ENCODE data around the gene IL7R.
"Not testable (repeated sequence)": the region's sequence is repeated elsewhere in the genome, so short reads cannot be mapped to it uniquely, and the experiment has no call there.

IL7R gene

DNA sequence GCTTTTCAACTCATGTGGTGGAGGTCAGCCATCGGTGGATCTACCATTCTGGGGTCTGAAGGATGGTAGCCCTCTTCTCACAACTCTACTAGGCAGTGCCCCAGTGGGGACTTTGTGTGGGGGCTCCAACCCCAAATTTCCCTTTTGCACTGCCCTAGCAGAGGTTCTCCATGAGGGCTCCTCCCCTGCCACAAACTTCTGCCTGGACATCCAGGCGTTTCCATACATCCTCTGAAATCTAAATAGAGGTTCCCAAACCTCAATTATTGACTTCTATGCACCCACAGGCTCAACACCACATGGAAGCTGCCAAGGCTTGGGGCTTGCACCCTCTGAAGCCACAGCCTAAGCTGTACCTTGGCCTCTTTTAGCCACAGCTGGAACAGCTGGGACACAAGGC lies 11.2 kb upstream of the IL7R start:
- DNase-seq: not testable (repeated sequence)

DNA sequence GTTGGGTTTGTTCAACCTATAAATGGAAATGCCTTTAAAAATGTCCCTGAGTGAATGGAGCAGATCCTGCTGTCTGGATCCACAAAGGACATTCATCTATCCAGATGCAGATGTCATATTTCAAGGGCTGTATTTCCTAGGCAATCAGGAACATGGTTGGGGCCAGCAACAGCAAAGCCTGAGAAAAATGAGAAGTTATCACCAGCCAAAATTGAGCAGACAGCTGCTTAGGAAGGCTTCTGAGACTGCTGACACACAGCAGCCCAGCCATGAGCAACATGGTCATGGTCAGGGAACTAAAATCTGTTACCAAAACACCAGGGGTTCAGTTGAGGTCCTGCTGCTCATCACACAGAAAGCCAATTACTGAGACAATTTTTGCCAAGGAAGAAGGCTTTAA lies 9.2 kb upstream of the IL7R start:
- DNase-seq: no peak

GRCh38 chr5:35847961-35848360 lies 8.7 kb upstream of the IL7R start:
- no peak for DNase-seq

- no peak for DNase-seq
Measured at GRCh38 chr5:35849860-35850259, 6.8 kb upstream of the IL7R start.

GRCh38 chr5:35850967-35851680 lies 5.6 kb upstream of the IL7R start:
- no peak for DNase-seq

DNA sequence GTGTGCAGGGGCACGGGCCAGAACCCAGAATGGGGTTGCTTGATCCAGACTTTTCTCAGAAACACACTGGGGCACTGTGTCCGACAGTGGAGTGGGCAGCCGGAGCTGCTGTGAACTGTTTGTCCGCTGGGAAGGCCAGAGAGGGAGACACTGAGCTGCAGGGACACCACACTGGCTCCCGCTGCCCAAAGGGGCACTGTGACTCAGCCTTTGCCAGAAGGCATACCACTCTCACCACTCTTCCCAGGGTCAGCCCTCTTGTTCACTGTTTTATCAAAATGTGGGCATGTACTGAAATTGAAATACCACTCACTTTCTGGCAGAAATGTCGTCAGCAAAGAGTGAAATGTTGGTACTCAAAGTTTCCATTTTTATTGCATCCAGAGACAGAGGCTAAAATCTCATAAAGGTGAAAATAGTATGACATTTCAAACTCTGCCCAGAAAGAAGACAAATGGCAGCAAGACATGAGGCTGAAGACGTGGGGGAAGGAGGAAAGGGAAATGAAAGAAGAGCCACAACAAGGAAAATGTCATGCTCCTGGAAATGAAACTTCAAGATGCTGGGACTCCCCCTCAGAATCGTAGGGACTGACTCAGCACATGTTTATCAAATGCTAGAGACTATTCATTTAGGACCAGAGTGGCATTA lies 4.5 kb upstream of the IL7R start:
- peak; percentile 65 for DNase-seq

DNA sequence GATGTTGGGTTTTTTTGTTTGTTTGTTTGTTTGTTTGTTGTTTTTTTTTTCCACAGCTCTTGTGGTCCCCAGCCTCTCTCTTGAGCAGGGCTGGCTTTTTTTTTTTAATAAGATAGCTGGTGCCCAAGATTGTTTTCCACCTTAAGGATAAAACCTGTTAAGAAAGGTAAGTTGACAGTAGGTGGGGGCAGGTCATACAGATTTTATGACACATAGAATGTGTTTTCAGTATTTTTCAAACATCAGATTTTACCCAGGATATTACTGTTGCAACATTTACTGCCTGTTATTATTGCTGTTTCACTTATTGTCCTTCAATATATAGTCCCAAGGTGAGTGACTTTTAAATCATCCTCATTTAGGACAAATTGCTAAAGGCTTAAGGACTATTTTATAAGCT lies 3.9 kb upstream of the IL7R start:
- no peak for DNase-seq

- peak; percentile 78 for DNase-seq
Measured at GRCh38 chr5:35853631-35854030, 3.1 kb upstream of the IL7R start.

- peak; percentile 66 for DNase-seq
Measured at GRCh38 chr5:35854248-35854647, 2.4 kb upstream of the IL7R start.

- DNase-seq: no peak
Measured at GRCh38 chr5:35855187-35855586, 1.5 kb upstream of the IL7R start.

DNA sequence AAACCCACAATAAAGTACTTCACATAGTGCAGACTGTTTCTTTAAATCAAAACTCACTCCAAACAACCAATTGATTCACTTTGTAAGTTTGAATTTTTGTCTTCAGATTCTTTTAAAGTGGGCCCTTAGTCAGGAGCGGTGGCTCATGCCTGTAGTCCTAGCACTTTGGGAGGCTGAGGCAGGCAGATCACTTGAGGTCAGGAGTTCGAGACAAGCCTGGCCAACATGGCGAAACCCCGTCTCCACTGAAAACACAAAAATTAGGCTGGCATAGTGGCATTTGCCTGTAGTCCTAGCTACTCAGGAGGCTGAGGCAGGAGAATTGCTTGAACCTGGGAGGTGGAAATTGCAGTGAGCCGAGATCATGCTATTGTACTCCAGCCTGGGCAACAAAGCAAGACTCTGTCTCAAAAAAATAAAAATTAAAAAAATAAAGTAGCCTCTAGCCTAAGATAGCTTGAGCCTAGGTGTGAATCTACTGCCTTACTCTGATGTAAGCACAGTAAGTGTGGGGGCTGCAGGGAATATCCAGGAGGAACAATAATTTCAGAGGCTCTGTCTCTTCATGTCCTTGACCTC lies 416 bp upstream of the IL7R start:
- not testable (repeated sequence) for DNase-seq

GRCh38 chr5:35857606-35858205 lies 1.0 kb downstream of the IL7R start:
- DNase-seq: no peak

GRCh38 chr5:35859101-35859661 lies 2.5 kb downstream of the IL7R start:
- no peak for DNase-seq

DNA sequence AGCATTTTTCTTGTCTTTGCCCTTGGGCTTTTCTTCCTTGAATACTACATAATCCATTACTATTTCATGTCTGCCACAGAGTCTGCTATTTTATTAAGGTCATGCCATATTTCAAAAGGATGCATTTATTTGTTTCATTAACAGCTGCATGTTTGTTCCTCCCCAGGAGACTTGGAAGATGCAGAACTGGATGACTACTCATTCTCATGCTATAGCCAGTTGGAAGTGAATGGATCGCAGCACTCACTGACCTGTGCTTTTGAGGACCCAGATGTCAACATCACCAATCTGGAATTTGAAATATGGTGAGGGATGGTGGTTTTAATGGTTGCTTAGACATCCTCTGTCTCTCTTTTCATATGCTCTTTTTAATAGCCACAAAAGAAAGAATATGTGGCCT lies 4.0 kb downstream of the IL7R start:
- DNase-seq: no peak

DNA sequence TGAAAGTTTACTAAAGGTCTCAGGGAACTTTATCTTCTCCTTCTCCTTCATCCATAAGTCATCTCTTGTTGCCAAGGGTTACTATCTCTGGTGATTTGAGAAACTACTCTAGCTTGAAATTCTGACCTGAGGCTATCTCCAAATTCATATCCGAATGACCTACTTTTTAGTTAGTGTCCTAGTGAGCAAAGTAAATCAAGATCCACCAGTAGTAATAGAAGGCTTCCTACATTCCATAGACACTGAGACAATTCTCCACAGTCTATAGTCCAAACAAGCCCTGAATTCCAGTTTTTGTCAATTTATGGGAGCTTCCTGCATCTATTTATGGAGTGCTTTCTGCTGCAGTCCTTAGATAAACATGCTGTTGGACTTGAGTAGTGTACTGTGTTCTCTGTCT lies 5.0 kb downstream of the IL7R start:
- no peak for DNase-seq

DNA sequence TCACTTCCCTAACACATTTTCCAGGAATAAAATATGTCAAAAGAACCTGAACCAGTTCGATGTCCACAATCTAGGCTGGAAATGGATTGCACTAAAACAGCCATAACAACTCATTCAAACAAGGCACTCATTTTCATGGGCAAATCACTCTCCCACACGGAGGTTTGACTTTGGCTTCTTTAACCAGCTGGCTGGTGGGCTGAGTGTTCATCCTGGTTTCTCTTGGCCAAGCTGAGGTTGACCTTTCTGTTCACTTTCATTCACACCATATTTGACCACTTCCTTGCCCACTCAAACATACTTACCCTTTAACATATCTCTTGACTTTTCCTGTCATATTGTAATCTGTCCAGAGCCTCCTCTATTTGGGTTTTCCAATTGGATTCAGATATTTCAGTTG lies 5.4 kb downstream of the IL7R start:
- no peak for DNase-seq

DNA sequence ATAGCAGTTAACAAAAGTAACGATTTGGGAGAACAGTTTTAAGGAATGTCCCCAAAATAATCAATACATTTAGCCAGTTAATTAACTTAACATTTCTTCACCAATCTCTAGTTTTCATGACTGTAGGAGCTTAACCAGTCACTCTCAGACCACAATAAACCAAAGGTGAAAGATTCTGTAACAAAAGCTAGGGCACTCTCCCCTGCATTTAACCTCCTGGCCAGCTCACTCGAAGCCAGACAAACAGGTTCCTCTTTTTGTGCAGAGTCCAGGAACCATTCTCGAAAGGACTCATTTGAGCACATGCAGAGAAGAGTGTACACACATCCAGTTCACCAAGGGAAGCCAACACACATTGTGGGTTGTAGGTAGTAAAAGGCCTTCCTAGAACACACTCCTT lies 6.5 kb downstream of the IL7R start:
- peak; percentile 41 for DNase-seq

DNA sequence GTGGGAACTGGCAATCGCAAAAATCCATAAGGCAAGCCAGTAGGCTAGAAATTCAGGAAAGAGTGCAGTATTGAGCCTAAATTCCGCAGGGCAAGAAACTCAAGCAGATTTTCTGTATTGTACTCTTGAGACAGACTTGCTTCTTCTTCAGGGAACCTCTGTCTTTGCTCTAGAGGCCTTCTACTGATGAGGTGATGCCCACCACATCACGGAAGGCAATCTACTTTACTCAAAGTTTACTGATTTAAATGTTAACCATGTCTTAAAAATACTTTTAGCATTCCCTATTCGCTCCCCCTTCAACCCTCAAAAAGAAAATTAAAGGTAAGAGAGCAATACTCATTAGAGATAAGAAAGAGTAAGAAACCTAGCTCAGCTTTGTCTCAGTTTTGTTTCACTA lies 11.3 kb downstream of the IL7R start:
- no peak for DNase-seq

DNA sequence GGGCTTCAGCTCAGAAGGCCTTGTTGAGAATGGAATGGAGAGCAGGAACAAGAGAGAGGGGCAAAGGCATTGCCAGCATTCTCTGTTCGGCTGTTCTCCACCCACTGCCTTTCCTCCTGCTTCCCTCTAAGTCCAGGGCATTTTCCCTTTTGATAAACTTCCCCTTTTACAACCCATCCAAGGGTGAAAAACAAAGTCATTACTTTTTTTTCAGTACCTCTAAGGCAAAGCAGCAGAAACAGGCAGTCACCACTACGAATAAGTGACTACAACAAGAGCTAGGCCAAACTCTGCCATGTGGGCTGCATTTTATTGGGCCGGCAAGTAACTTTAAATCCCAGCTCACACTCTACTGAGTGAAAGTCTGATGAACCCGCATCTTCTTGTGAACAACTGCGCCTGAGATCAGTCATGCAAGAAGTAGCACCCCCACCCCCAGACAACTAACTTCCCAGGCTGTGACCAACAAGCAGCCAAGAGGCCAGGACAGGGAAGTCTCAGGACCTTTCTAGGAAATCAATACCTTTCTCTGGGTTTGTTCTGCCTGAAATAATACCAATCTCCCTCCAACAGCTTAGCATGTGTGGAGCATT lies 13.1 kb downstream of the IL7R start:
- no peak for DNase-seq

DNA sequence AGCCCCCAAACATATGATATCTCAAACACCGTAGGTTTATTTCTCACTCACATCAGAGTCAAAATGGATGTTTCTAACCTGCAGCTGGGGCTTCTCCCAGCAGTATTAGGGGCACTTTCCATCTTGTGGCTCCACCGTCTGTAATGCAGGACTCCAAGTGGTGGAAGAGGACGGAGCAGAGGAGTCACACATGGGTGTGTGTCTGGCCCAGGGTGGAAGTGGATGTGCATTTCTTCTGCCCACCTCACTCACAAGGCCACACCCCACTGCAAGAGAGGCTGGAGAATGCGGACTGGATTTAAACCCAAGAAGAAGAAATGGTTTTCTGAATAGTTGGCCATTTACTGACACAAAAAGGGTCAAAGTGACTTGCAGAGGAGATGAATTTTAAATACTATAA lies 13.9 kb downstream of the IL7R start:
- DNase-seq: no peak

DNA sequence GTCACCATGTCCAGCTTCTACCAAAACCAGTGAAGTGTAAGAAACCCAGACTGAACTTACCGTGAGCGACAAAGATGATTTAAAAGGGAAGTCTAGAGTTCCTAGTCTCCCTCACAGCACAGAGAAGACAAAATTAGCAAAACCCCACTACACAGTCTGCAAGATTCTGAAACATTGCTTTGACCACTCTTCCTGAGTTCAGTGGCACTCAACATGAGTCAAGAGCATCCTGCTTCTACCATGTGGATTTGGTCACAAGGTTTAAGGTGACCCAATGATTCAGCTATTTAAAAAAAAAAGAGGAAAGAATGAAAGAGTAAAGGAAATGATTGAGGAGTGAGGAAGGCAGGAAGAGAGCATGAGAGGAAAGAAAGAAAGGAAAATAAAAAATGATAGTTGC lies 19.8 kb downstream of the IL7R start:
- DNase-seq: no peak

DNA sequence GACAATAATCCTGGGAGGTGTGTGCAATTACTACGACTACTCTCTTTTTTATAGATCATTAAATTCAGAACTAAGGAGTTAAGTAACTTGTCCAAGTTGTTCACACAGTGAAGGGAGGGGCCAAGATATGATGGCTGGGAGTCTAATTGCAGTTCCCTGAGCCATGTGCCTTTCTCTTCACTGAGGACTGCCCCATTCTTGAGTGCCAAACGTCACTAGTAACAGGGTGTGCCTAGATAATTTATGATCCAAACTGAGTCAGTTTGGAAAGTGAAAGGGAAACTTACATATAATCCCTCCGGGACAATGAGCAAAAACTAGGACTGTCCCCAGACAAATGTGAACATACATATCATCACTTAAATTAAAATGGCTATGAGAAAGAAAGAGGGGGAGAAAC lies 20.2 kb downstream of the IL7R start:
- no peak for DNase-seq

- no peak for DNase-seq
Measured at GRCh38 chr5:35877655-35878054, 21.0 kb downstream of the IL7R start.

All from activated CD4-positive, alpha-beta T cell treated with anti-CD3 and anti-CD28 coated beads for 48 hours (primary cell).